Psoas muscle (tissue), 8 donors: Measurements from ENCODE around the gene MARCHF6. TPM values are rescaled to one million over a fixed set of nuclear protein-coding genes. Genes with fewer than 3 reads are reported as not detected.
A peak's percentile ranks its signal among the peaks of the same experiment; 100 is the strongest.
"Not testable (repeated sequence)": the region's sequence is repeated elsewhere in the genome, so short reads cannot be mapped to it uniquely, and the experiment has no call there.

ENCODE experiments used
- ATAC-seq, 4 donors: fragments of 200-7000 bp; cut with Tn5 transposase; one replicate each; pipeline ENCODE4 v1.9.1; 2020; ENCODE audit warnings: moderate library complexity in 3 of 4, mild to moderate bottlenecking in 2 of 4
- DNase-seq, 2 donors: peaks; one replicate each; pipeline ENCODE4 v3.0.0-alpha.2; 2020
- H3K27ac ChIP-seq: fragments of 200-600 bp; one replicate; pipeline ENCODE4 v1.8.0; 2022
- H3K27me3 ChIP-seq, 3 donors: fragments of 200-600 bp in 1 of 3; one replicate each; pipeline versions ENCODE4 v1.6.1 to v1.8.0; 2013 to 2022; ENCODE audit warnings: low read length in 2 of 3, mild to moderate bottlenecking in 2 of 3, moderate library complexity in 1 of 3; ENCODE audit not compliant: insufficient read depth in 3 of 3
- H3K36me3 ChIP-seq, 2 donors: fragments of 200-600 bp in 1 of 2; one replicate each; pipeline versions ENCODE4 v1.6.1 to v1.8.0; 2013 to 2022; ENCODE audit warnings: low read depth in 1 of 2, mild to moderate bottlenecking in 1 of 2, moderate library complexity in 1 of 2; ENCODE audit not compliant: insufficient read depth in 1 of 2
- H3K4me1 ChIP-seq: fragments of 200-600 bp; one replicate; pipeline ENCODE4 v1.8.0; 2022
- H3K4me3 ChIP-seq: fragments of 200-600 bp; one replicate; pipeline ENCODE4 v1.8.0; 2022; ENCODE audit warnings: mild to moderate bottlenecking
- H3K9me3 ChIP-seq: fragments of 200-600 bp; one replicate; pipeline ENCODE4 v1.8.0; 2022
- CTCF ChIP-seq: fragments of 200-600 bp; IDR thresholded peaks from one replicate; pipeline ENCODE4 v1.8.0; 2022; ENCODE audit warnings: antibody characterized with exemption
- WGBS, 3 donors: extraction: QIAGEN DNeasy Blood & Tissue Kit; methylation state at CpG; one replicate each; pipeline versions ENCODE4 v1.1.6 to v1.1.7; 2013; 5-methylcytosine and 5-hydroxymethylcytosine counted together
- intact Hi-C, 2 donors: fragments of 100-400 bp; cut with DNase I; formaldehyde crosslinking; loops; one replicate each; pipeline versions ENCODE4 v1.11.0 to v1.14.2; 2022
- polyA plus RNA-seq, 3 donors: library from polyadenylated mRNA; stranded (reverse); fragments of 200-250 nt; gene quantifications; one replicate each; pipeline ENCODE4 v1.2.3, GENCODE V29; 2013
- total RNA-seq, 4 donors: library from RNA; stranded (reverse); fragmentation: NEBNext Ultra II Directional in 2 of 4; extraction: Animal tissue kit (Norgen Biotek cat#: 25700) in 2 of 4; gene quantifications; one replicate each; pipeline versions ENCODE4 v1.2.1 to v1.2.4, GENCODE V29; 2021 to 2023
- donor health status: healthy with polysubstance abuse.
- donor health status: DM: no; HTN: no; CAD: no; lungs with moderate emphysema.
- donor health status: Bipolar disorder and iron deficiency.
- donor health status: healthy.
- donor health status: DM: yes; HTN: yes; CAD: no.
- donor health status: DM: no; HTN: no; CAD: no.
- donor health status: DM: no; HTN: no; CAD: no.
- donor health status: DM: yes; HTN: yes; CAD: no.

The MARCHF6 gene
- total and polyA plus RNA-seq, 7 donors: 36.6 to 250 (median 160) TPM

DNA sequence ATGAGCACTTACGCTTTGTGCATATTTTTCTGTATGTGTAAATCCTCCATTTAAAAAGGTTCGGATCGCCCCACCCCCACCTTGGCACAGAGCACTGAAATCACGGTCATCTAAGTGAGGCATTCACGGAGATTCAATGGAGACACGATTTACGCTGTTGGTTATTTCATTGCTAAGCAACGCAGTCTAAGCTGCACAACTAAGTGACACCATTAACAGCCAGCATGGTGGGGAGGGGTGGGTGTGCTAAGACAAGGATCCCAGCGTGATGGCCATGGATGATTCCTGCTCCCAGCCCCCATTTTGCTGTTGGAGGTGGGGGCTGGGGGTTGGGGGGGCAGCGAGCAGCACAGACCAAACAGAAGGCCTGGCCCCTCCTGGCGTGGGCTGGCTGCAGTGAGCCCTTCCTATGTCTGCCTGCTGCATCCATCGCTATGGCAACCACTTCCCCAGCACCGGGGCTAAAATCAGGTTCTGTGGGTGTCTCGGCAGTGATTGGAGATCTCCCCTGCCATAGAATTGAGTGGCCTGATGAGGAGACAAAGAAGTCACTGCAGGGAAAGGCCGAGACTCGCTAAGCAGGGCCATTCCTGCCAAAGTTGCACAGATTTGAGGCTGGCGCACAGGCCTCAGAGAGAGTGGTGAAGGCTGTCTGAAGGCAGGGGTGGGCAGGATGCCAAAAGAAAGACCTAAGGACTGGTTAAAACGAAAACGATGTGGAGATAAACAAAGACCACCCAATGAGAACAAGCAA is 14.3 kb upstream of the MARCHF6 start:
- Histone ChIP-seq H3K27ac (no peak overlapping the region), H3K27me3 (no peaks in the 10 kb centered on the region), H3K4me3 (no peak overlapping the region), H3K4me1 (no peaks in the 10 kb centered on the region), H3K9me3 (no peaks in the 10 kb centered on the region), H3K36me3 (no peaks in the 10 kb centered on the region)
- 63 to 67% (median 64%) methylated on average over 19 of the region's 19 CpGs for WGBS, 3 donors
- no peak for DNase-seq
- no peak for ATAC-seq
- no peak for TF ChIP-seq CTCF
- intact Hi-C loops: no loop called here

- Histone ChIP-seq H3K27me3 (no peaks in the 10 kb centered on the region), H3K36me3 (no peaks in the 10 kb centered on the region), H3K4me3 (no peak overlapping the region), H3K9me3 (no peaks in the 10 kb centered on the region), H3K27ac (no peak overlapping the region), H3K4me1 (no peaks in the 10 kb centered on the region)
- 88 to 90% (median 89%) methylated on average over 3 of the region's 3 CpGs for WGBS, 3 donors
- intact Hi-C loops: no loop called here
- no peak for TF ChIP-seq CTCF
- DNase-seq: no peak
- no peak for ATAC-seq
Measured at GRCh38 chr5:10339958-10340357, 13.5 kb upstream of the MARCHF6 start.

DNA sequence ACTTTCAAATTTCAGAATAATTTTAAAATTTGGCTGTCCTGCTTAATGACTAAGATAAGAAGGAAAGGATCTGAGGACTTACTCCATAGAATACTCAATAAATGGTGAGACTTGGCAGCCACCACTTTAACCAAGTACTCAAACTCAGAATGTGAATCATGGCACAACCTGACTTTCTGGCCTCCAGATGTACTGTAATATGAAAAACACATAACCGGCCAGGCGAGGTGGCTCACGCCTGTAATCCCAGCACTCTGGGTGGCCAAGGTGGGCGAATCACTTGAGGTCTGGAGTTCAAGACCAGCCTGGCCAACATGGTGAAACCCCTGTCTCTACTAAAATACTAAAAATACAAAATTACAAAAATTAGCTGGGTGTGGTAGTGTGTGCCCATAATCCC is 10.0 kb upstream of the MARCHF6 start:
- H3K27me3 ChIP-seq: no peaks in the 10 kb centered on the region
- H3K27ac ChIP-seq: no peak overlapping the region
- intact Hi-C loops: no loop called here
- no peaks in the 10 kb centered on the region for H3K9me3 ChIP-seq
- H3K4me3 ChIP-seq: no peak overlapping the region
- no peaks in the 10 kb centered on the region for H3K4me1 ChIP-seq
- peak in 2 of 4 donors; percentile 24 to 62 for ATAC-seq
- DNase-seq: no peak
- TF ChIP-seq CTCF: no peak
- 84 to 87% (median 84%) methylated on average over 4 of the region's 4 CpGs for WGBS, 3 donors
- no peaks in the 10 kb centered on the region for H3K36me3 ChIP-seq

GRCh38 chr5:10344461-10345106 is 8.9 kb upstream of the MARCHF6 start:
- H3K27ac ChIP-seq, H3K27me3 ChIP-seq, H3K36me3 ChIP-seq, H3K9me3 ChIP-seq, H3K4me3 ChIP-seq, DNase-seq, H3K4me1 ChIP-seq, intact Hi-C loops: not testable (repeated sequence)
- WGBS, 3 donors: 98 to 99% (median 99%) methylated on average over 5 of the region's 5 CpGs
- peak in 3 of 4 donors; percentile 21 to 59 (median 30) for ATAC-seq

DNA sequence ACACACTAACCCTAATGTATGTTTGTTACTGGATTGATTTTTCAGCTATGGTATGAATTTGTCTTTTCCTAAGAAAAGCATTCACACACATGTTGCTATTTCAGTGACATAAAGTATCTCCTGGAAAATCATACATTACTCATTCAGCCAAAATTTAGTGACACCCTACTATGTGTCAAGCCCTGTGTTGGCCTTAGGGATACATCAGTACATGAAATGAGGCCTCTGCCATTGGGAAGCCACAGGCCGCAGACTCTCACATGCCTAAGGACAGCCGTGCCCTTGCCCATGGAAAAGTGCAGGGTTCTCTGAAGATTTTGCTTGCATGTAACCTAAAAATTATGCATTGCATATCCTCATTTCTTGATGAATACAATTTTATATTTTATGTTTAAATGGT is 5.2 kb upstream of the MARCHF6 start:
- ATAC-seq (peak in 2 of 4 donors; percentile 35 to 45), DNase-seq (no peak)
- intact Hi-C loops: no loop called here
- H3K9me3 ChIP-seq: no peaks in the 10 kb centered on the region
- H3K36me3 ChIP-seq: no peaks in the 10 kb centered on the region
- WGBS, 3 donors: 82 to 85% (median 84%) methylated on average over 2 of the region's 2 CpGs
- no peak for TF ChIP-seq CTCF
- no peak overlapping the region for H3K4me3 ChIP-seq
- peaks cover 8% of the 10 kb centered on the region for H3K4me1 ChIP-seq
- no peak overlapping the region for H3K27ac ChIP-seq
- no peaks in the 10 kb centered on the region for H3K27me3 ChIP-seq
